Activated T-cell treated with anti-CD3 and anti-CD28 coated beads for 4 hours (primary cell): ENCODE measurements around the gene AP1AR.
"Not testable (repeated sequence)": the region's sequence is repeated elsewhere in the genome, so short reads cannot be mapped to it uniquely, and the experiment has no call there.

Experiments used
- DNase-seq: peaks from one replicate; pipeline ENCODE4 v3.0.0-alpha.2; 2020

AP1AR gene

GRCh38 chr4:112280386-112281056 is 48.9 kb downstream of the AP1AR start:
- DNase-seq: no peak

- not testable (repeated sequence) for DNase-seq
Measured at GRCh38 chr4:112281895-112282398, 50.4 kb downstream of the AP1AR start.

- DNase-seq: no peak
Measured at GRCh38 chr4:112282860-112283667, 51.5 kb downstream of the AP1AR start.

- DNase-seq: no peak
Measured at GRCh38 chr4:112284166-112284565, 52.6 kb downstream of the AP1AR start.

- no peak for DNase-seq
Measured at GRCh38 chr4:112284662-112285411, 53.2 kb downstream of the AP1AR start.

GRCh38 chr4:112287258-112287989 is 55.8 kb downstream of the AP1AR start:
- DNase-seq: no peak

GRCh38 chr4:112288455-112288854 is 56.9 kb downstream of the AP1AR start:
- DNase-seq: no peak

GRCh38 chr4:112289407-112290253 is 58.0 kb downstream of the AP1AR start:
- DNase-seq: no peak

GRCh38 chr4:112290341-112290740 is 58.8 kb downstream of the AP1AR start:
- DNase-seq: no peak

- DNase-seq: no peak
Measured at GRCh38 chr4:112296949-112297880, 65.6 kb downstream of the AP1AR start, which contains the start of gene ALPK1. Gene ALPK1 (plus strand): TSS chr4:112297369.

GRCh38 chr4:112299721-112300120 is 68.1 kb downstream of the AP1AR start:
- DNase-seq: no peak

- DNase-seq: no peak
Measured at GRCh38 chr4:112302320-112303274, 71.0 kb downstream of the AP1AR start.

- DNase-seq: not testable (repeated sequence)
Measured at GRCh38 chr4:112305477-112305876, 73.9 kb downstream of the AP1AR start.

GRCh38 chr4:112309263-112309791 is 77.7 kb downstream of the AP1AR start:
- not testable (repeated sequence) for DNase-seq

GRCh38 chr4:112311516-112311915 is 79.9 kb downstream of the AP1AR start:
- DNase-seq: no peak

- no peak for DNase-seq
Measured at GRCh38 chr4:112312610-112313239, 81.1 kb downstream of the AP1AR start.

GRCh38 chr4:112315446-112315845 is 83.9 kb downstream of the AP1AR start:
- DNase-seq: no peak

- no peak for DNase-seq
Measured at GRCh38 chr4:112316360-112316759, 84.8 kb downstream of the AP1AR start.
